22Rv1 (cell line): ENCODE data around the gene PTPRM.

ENCODE experiments used
- H3K27ac ChIP-seq: fragments of 450-650 bp; 2 replicates; pipeline ENCODE4 v1.5.1; 2017
- ZFX ChIP-seq: fragments of 450-650 bp; IDR thresholded peaks from 2 replicates; pipeline ENCODE4 v1.6.1; 2017; ENCODE audit warnings: antibody characterized with exemption, borderline replicate concordance
- TF ChIP-seq, protein P1 (sequence below): fragments of 450-650 bp; IDR thresholded peaks from 2 replicates; pipeline ENCODE4 v1.5.1; 2017; ENCODE audit warnings: mild to moderate bottlenecking

Gene PTPRM

DNA sequence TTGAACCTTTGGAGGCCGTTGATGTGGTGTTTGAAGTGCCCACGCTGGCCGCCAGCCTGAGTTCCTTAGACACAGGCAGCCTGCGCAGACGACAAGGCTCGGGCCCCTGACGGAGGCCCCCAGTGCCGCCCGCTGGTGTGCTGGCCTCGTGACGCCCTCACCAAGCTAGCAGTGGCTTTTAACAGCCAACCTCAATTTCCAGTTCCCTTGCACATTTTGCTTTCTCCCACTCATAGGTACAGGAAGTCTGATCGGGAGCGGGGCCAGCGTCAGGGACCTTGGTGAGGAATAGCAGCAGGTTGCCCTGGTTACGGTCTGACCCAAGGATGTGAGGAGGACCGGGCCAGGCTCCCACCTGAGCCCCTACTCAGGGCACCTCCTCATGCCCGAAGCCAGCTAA, 834.5 kb downstream of the PTPRM start:
- no peak overlapping the region for H3K27ac ChIP-seq
- TF ChIP-seq, protein P1, sequence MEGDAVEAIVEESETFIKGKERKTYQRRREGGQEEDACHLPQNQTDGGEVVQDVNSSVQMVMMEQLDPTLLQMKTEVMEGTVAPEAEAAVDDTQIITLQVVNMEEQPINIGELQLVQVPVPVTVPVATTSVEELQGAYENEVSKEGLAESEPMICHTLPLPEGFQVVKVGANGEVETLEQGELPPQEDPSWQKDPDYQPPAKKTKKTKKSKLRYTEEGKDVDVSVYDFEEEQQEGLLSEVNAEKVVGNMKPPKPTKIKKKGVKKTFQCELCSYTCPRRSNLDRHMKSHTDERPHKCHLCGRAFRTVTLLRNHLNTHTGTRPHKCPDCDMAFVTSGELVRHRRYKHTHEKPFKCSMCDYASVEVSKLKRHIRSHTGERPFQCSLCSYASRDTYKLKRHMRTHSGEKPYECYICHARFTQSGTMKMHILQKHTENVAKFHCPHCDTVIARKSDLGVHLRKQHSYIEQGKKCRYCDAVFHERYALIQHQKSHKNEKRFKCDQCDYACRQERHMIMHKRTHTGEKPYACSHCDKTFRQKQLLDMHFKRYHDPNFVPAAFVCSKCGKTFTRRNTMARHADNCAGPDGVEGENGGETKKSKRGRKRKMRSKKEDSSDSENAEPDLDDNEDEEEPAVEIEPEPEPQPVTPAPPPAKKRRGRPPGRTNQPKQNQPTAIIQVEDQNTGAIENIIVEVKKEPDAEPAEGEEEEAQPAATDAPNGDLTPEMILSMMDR = no peak
- TF ChIP-seq ZFX = no peak

DNA sequence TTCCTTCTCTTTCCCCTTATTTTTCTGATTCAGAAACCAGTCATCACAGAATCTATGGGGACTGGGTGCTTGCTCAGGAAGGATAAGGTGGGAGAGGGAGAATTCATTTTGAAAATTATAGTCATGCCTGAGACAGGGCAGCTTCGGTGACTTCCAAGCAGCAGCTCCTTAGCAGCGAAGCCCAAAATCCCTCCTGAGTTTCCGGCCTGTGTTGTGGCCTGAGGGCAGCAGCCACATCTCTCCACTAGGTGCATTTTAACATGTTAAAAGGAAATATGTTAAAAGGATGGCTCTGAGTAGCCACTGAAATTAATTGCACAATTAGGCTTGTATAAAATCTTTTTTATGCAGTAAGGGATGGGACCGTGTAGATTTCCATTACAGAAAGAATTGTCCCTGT, 835.1 kb downstream of the PTPRM start:
- H3K27ac ChIP-seq = no peak overlapping the region
- TF ChIP-seq, protein P1 = no peak
- TF ChIP-seq ZFX = no peak

DNA sequence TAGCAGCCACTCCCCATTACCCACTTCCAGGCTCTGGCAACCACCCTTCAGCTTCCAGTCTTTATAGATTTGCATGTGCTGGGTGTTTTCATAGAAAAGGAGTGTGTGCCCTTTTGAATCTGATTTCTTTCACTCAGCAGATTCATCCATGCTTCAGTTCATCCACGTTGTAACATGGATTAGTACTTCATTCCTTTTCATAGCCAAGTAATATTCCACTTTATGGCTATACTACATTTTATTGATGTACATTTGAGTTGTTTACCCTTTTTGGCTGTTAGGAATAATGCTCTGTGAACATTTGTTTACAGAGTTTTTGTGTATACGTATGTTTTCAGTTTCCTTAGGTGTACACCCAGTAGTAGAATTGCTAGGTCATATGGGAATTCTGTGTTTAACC, 836.6 kb downstream of the PTPRM start:
- TF ChIP-seq ZFX = no peak
- TF ChIP-seq, protein P1 = no peak
- H3K27ac ChIP-seq = no peak overlapping the region

DNA sequence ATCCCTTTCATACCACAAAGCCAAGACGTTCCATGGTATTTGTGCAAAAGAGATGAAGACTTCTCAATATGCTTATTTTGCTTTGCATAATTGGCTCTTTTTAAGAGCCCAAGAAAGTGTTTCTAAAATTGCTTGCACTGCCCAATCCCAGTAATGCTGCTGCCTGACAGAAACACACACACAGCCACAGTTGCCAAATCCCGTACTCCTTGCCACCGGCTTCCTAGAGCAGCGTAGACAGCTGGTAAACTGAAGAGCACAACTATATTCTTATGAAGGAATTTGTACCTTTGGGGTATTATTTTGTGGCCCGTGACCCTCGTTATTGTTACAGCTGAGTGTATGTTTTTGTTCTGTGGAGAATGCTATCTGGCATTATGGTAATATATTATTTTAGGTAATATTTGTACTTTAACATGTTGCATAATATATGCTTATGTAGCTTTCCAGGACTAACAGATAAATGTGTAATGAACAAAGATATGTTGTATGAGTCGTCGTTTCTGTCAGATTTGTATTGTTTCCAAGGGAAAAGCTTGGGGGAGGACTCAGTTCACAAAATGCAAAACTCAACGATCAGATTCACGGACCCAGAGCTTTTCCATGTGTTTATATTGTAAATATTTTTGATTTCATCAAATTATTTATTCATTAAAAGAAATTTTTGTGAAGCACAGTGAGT, 839.2 kb downstream of the PTPRM start:
- TF ChIP-seq ZFX = no peak
- TF ChIP-seq, protein P1 = no peak
- no peak overlapping the region for H3K27ac ChIP-seq

DNA sequence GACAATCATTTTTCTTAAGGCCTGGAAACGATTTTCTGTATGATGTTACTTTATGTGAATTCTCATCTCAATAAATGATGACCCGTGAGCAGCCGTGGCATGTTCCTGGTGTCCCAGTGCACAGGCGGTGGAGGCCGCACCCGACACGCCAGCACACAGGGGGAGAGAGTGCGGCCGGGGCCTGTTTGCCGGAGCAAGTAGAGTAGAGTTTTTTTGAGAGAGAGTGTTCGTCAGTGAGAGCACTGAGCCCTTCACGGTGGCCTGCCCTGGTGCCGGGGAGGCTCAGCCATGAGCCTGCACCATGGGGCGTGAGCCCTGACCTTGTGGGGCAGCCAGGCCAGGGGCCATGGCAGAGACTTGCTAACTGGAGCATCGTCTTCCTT, 839.7 kb downstream of the PTPRM start:
- TF ChIP-seq, protein P1 = no peak
- TF ChIP-seq ZFX = no peak
- H3K27ac ChIP-seq = no peak overlapping the region

DNA sequence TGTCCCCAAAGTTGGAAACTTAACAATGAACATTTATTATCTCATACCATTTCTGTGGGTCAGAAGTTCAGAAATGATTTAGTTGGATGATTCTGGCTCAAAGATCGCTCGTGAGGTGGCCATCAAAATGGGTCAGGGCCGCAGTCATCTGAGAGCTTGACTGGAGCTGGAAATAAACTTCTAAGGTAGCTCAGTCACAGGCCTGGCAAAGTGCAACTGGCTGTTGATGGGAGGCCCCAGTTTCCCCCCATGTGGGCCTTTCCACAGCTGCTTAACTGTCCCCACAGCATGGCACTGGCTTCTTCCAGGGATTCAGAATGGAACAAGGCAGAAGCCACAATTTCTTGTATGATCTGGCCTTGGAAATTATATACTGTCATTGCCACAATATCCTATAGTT, 842.0 kb downstream of the PTPRM start:
- TF ChIP-seq, protein P1 = no peak
- no peak for TF ChIP-seq ZFX
- no peak overlapping the region for H3K27ac ChIP-seq

DNA sequence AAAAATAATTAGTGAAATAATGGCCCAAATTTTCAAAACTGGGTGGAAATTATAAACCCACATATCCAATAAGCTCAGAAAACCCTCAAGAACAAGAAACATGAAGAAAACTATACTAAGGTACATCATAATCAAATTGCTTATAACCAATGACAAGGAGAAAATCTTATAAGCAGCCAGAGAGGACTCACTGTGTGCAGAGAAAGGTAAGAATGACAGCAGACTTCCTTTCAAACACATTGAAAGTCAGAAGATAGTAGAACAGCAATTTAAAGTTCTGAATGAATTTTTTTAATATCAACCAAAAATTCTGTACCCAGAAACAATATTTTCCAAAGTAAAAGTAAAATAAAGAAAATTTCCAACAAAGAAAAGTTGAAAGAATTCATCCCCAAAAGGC, 844.4 kb downstream of the PTPRM start:
- H3K27ac ChIP-seq = no peak overlapping the region
- no peak for TF ChIP-seq ZFX
- TF ChIP-seq, protein P1 = no peak
